Measurements from ENCODE around the gene CST7. TPM values are rescaled to one million over a fixed set of nuclear protein-coding genes. Genes with fewer than 3 reads are reported as not detected.

The CST7 gene
- total and polyA plus RNA-seq, 2 donors from 2014 or later = 1.4 to 3.7 TPM

DNA sequence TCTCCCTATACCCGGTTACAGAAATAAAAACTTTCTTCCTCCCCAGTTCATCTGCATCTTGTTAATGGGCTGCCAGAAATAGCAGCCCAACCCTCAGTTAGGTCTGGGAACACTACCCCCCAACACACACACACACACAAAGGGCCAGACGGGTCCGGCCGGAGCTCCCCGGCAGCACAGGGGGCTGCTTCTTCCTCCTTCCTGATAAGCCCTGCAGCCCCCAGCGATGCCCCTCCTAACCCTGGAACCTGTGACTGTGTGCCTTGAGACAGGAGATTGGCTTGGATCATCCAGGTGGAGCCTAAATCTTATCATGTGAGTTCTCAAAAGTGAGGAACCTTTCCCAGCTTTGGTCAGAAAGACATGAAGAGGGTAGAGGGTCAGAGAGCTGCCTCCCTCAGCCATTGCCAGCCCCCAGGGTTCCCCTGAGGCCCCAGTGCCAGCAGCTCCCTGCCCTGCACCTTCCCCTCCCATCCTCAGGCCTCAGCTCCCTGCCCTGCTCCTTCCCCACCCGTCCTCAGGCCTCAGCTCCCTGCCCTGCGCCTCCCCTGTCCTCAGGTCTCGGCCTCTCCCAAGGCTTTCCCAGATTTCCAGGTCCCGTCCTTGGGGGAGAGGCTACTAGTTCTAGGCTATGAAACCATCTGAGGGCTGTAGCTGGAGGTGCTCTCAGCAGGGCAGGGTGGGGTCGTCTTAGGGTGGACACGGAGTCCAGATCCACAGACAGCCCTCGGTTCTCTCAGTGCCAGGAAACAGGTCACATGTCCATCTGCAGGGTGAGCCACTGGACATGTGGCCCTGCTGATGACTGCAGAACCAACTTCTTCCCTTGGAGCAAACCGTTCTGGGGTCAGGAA, 34.5 kb upstream of the CST7 start:
- Histone ChIP-seq H3K9ac (ENCODE audit: low read length in 3 of 3) (no peak overlapping the region), H3K4me3 (ENCODE audit: low read length in 3 of 3) (no peak overlapping the region), H3K27me3 (ENCODE audit: control insufficient read depth, insufficient read depth, low read length) (no peaks in the 10 kb centered on the region), H3K4me1 (ENCODE audit: control insufficient read depth in 2 of 3, insufficient read depth in 2 of 3, low read depth in 1 of 3, low read length in 3 of 3) (peaks cover 0 to 6% (median 6%) of the 10 kb centered on the region in 3 donors), H3K27ac (ENCODE audit: low read depth in 2 of 2, low read length in 2 of 2) (no peak overlapping the region), H3K9me3 (ENCODE audit: control insufficient read depth in 2 of 3, insufficient read depth in 1 of 3, low read length in 3 of 3) (no peaks in the 10 kb centered on the region), H3K36me3 (ENCODE audit: control insufficient read depth in 2 of 3, insufficient read depth in 3 of 3, low read length in 3 of 3) (no peaks in the 10 kb centered on the region)
- FAIRE-seq (no peak), DNase-seq (no peak)
- intact Hi-C loops (cut with DNase I) = no loop called here
- TF ChIP-seq, protein P1, sequence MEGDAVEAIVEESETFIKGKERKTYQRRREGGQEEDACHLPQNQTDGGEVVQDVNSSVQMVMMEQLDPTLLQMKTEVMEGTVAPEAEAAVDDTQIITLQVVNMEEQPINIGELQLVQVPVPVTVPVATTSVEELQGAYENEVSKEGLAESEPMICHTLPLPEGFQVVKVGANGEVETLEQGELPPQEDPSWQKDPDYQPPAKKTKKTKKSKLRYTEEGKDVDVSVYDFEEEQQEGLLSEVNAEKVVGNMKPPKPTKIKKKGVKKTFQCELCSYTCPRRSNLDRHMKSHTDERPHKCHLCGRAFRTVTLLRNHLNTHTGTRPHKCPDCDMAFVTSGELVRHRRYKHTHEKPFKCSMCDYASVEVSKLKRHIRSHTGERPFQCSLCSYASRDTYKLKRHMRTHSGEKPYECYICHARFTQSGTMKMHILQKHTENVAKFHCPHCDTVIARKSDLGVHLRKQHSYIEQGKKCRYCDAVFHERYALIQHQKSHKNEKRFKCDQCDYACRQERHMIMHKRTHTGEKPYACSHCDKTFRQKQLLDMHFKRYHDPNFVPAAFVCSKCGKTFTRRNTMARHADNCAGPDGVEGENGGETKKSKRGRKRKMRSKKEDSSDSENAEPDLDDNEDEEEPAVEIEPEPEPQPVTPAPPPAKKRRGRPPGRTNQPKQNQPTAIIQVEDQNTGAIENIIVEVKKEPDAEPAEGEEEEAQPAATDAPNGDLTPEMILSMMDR (IDR thresholded peaks at IDR 0.05; ENCODE audit: borderline replicate concordance, extremely low read depth, insufficient read depth) = no peak

DNA sequence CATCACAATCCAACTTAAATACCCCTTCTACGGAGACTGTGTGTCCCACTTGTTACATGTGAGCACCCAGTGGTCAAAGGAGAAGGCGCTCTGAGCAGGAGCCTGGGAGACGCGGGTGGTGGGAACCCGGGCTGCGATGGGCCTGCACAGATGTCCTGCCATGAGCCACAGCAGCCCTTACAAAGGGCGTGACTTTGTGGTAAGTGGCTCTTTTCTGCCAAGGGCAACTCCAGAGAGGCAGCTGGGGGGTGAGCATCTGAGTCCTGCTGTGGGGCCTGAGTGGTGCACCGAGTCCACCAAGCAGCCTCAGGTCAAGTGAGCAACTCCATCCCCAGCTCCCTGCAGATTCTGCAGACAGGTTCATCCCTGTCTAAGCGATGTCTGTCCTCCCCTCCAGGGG, 33.6 kb upstream of the CST7 start:
- no peak overlapping the region for H3K4me3 ChIP-seq (ENCODE audit: low read length in 3 of 3)
- DNase-seq (no peak), FAIRE-seq (no peak)
- no peaks in the 10 kb centered on the region for H3K27me3 ChIP-seq (ENCODE audit: control insufficient read depth, insufficient read depth, low read length)
- H3K4me1 ChIP-seq (ENCODE audit: control insufficient read depth in 2 of 3, insufficient read depth in 2 of 3, low read depth in 1 of 3, low read length in 3 of 3) = peaks cover 0 to 6% (median 6%) of the 10 kb centered on the region in 3 donors
- intact Hi-C loops (cut with DNase I) = no loop called here
- no peak overlapping the region for H3K27ac ChIP-seq (ENCODE audit: low read depth in 2 of 2, low read length in 2 of 2)
- no peaks in the 10 kb centered on the region for H3K9me3 ChIP-seq (ENCODE audit: control insufficient read depth in 2 of 3, insufficient read depth in 1 of 3, low read length in 3 of 3)
- no peak overlapping the region for H3K9ac ChIP-seq (ENCODE audit: low read length in 3 of 3)
- no peaks in the 10 kb centered on the region for H3K36me3 ChIP-seq (ENCODE audit: control insufficient read depth in 2 of 3, insufficient read depth in 3 of 3, low read length in 3 of 3)
- TF ChIP-seq, protein P1 (IDR thresholded peaks at IDR 0.05; ENCODE audit: borderline replicate concordance, extremely low read depth, insufficient read depth) = no peak

DNA sequence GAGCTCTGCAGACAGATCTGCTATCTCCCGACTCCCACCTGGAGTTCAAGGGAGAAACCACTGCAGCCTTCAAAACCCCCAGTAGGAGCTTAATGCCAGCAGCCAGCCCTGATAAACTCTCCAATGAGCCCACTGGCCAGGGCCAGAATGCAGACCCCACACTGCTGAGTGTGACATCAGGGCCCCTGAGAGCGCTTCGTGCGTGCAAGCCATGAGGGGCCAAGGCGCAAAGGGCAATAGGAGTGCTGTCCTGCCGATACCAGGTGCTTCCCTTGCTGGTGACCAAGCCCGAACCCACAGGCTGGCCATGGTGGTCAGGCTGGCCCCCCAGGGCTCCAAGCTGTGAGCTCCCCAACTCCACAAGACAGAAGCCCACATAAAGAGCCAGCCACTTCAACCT, 33.2 kb upstream of the CST7 start:
- intact Hi-C loops (cut with DNase I) = no loop called here
- H3K9me3 ChIP-seq (ENCODE audit: control insufficient read depth in 2 of 3, insufficient read depth in 1 of 3, low read length in 3 of 3) = no peaks in the 10 kb centered on the region
- H3K4me1 ChIP-seq (ENCODE audit: control insufficient read depth in 2 of 3, insufficient read depth in 2 of 3, low read depth in 1 of 3, low read length in 3 of 3) = peaks cover 0 to 6% (median 6%) of the 10 kb centered on the region in 3 donors
- no peaks in the 10 kb centered on the region for H3K27me3 ChIP-seq (ENCODE audit: control insufficient read depth, insufficient read depth, low read length)
- H3K4me3 ChIP-seq (ENCODE audit: low read length in 3 of 3) = no peak overlapping the region
- FAIRE-seq (no peak), DNase-seq (no peak)
- H3K36me3 ChIP-seq (ENCODE audit: control insufficient read depth in 2 of 3, insufficient read depth in 3 of 3, low read length in 3 of 3) = no peaks in the 10 kb centered on the region
- H3K27ac ChIP-seq (ENCODE audit: low read depth in 2 of 2, low read length in 2 of 2) = no peak overlapping the region
- no peak overlapping the region for H3K9ac ChIP-seq (ENCODE audit: low read length in 3 of 3)
- TF ChIP-seq, protein P1 (IDR thresholded peaks at IDR 0.05; ENCODE audit: borderline replicate concordance, extremely low read depth, insufficient read depth) = no peak
